Raji (cell line): Measurements from ENCODE around the gene TAPBP.

Experiments
- POLR2A ChIP-seq: IDR thresholded peaks from 2 replicates; pipeline ENCODE4 v1.6.1; 2011; ENCODE audit warnings: low read depth, low read length, control low read depth; ENCODE audit not compliant: insufficient read depth

TAPBP gene

DNA sequence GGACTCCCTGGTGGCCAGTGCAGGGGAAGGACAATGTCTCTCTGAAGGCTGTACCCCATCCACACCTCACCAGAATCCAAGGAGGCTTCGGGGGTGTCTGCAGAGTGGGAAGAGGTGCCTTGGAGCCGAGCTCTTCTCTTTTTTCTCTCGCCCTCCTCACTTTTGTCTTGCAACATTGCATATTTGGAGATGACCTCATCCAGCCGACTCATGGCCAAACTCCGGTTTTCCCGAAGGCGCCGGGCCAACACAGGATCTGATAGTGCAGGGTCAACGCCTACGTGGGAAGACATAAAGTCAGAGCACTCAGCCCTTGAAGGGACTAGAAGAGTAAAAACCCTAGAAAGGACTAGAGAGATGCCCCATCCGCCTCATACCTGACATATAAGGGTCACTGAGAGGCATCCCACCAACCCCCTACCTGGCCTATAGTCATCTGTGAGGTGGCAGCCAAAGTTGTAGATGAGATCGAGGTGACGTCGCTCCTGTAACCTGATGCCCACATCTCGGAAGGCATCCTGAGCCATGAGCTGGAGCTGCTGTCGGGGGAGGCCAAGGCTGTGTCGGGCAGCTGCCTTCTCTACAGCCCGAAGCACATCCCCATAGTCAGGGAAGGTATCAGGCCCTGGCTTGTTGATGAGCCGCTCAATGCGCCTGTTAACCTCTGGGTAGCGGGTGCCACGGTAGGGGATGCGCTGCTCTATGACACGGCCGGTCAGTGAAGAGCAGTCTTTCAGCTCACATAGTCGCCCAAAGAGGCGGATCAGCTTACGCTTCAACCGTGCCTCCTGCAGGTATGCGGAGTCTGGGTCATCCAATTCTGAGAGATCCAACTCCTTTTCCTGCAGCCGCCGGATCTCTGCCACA is 6.7 kb upstream of the TAPBP start:
- TF ChIP-seq POLR2A, result no peak

- TF ChIP-seq POLR2A, result no peak
Measured at GRCh38 chr6:33319939-33320314, 6.0 kb upstream of the TAPBP start.

GRCh38 chr6:33318426-33319073 is 4.7 kb upstream of the TAPBP start:
- no peak for TF ChIP-seq POLR2A

DNA sequence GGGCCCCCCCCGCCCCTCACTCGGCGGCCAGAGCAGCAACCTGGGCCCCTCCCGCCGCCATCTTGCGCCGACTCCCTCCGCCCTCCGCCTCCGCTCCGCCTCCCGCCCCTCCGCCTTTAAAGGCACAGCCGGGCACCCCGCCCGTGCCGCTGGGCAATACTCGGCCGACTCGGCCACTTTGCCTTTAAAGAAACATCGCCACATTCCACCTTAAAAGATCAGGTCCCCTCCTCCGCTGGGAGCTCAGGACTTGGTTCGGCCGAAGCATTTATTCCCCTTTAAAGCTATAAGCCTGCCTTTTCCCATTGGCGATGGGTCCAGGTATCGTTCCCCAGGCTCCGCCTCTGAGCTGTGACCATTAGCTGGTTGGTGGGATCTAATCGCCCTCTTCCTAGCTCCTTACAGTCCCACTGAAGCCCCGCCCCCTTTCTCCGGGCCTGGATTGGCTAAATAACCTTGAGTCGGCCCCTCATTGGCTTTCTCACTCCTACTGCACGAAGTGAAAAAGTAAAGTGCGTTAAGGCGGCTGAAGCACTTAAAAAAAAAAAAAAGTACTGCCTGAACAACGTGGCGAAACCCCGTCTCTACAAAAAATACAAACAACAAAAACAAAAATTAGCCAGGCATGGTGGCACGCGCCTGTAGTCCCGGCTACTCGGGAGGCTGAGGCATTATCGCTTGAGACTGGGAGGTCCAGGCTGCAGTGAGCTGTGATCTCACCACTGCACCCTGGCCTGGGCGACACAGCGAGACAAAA is 4.0 kb upstream of the TAPBP start, which contains the start of gene ZBTB22:
Gene ZBTB22, minus strand, starts transcription at position 76 of the 757 bp plus-strand sequence. CDS start 828 bp downstream, outside the sequence.
- peak; percentile 53 for TF ChIP-seq POLR2A

GRCh38 chr6:33317419-33317668 is 3.5 kb upstream of the TAPBP start:
- TF ChIP-seq POLR2A, result no peak

- TF ChIP-seq POLR2A, result no peak
Measured at GRCh38 chr6:33316603-33317418, 2.9 kb upstream of the TAPBP start.

- no peak for TF ChIP-seq POLR2A
Measured at GRCh38 chr6:33315793-33316602, 2.1 kb upstream of the TAPBP start.

- TF ChIP-seq POLR2A, result no peak
Measured at GRCh38 chr6:33314943-33315792, 1.3 kb upstream of the TAPBP start.

DNA sequence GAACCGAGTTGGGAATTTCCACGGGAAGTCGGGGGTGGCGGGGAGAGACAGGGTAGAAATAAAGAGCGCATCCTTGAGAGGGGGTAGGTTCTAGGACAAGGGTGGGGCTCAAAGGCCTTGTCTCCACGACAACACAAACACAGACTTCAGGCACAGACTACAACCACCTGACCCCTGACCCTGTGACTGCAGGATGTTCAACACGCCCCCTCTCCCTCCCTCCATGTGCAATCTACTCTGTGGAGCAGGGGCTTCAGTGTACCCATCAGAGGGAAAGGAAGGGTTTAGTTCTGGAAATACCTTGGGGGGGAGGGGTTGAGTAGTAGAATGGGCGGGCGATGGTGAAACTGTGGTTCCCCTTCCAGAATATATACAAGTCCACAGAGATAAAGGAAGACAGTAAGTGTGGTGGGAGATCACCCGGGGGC is 651 bp upstream of the TAPBP start:
- 0 out of 2 replicates have a peak, but pooled peaks have one; percentile 4 for TF ChIP-seq POLR2A

GRCh38 chr6:33313105-33313708 is 671 bp downstream of the TAPBP start:
- TF ChIP-seq POLR2A, result no peak

- no peak for TF ChIP-seq POLR2A
Measured at GRCh38 chr6:33312361-33313104, 1.3 kb downstream of the TAPBP start.

DNA sequence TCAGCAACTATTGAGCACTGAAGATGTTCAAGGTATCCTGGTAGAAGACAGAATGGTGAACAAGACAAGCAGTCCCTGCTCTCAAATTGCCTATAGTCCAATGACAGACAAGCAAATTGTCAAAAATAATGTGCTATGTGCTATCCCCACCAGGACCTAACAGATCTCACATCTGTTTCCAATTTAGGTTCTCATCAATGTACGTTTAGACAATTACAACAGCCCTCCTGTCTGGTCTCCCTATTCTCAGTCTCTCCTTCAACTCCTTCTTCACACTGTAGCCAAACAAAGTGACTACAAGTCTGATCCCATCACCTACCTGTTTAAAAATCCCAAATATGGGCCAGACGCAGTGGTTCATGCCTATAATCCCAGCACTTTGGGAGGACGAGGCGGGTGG is 7.5 kb downstream of the TAPBP start:
- TF ChIP-seq POLR2A, result no peak
